Measurements from ENCODE around the gene HAO1.
"Not testable (repeated sequence)": the region's sequence is repeated elsewhere in the genome, so short reads cannot be mapped to it uniquely, and the experiment has no call there.

The HAO1 gene

DNA sequence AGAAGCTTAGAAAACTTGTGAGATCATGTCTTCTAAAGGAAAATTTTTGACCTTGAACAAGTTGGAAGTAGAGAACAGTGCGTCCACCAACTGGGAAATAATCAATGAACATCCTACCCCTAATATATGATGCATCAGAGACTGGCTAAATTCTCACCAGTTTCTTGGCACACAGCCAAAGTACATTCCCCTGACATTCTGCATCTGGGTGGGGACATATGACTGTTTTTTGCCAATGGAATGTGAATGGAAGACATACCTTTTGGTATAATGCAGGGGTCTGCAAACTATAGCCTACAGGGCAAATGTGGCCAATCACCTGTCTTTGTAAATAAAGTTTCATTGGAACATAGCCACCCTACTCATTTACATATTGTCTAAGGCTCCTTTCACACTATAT is 84.7 kb downstream of the HAO1 start:
- DNase-seq (ENCODE audit: low read depth): no peak

- DNase-seq (ENCODE audit: low read depth): no peak
Measured at GRCh38 chr20:7853493-7853892, 86.8 kb downstream of the HAO1 start.

DNA sequence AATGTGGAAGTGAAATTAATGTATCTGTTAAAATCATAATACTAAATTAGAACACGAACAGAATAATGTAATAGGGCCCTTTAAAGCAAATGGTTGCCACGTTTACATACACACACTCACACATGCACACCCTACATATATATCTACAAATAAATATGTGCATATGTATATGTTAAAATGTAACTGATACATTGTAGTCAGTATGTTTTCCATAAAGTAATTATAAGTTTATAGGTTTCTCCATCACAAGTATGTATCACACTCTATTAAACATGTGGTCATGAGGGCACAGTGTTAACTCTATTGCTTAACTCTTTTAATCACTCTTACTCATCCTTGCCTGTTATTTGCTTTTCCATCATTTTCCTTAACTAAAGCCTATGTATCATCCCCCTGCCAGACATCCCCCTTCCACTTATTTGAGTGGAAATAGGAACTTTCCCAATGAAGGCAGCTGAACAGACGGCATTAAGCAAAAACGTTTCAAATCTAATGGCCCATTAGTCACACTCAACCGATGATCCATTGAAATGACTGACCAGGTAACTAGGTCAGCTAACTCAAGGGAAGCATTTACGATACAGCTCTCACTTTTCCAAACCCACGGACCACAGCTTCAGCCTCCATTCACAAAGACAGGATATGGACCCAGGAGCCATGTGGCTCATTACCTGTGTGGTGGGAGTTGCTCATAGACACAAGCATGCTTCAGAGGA is 89.3 kb downstream of the HAO1 start:
- DNase-seq (ENCODE audit: low read depth): peak; percentile 24

DNA sequence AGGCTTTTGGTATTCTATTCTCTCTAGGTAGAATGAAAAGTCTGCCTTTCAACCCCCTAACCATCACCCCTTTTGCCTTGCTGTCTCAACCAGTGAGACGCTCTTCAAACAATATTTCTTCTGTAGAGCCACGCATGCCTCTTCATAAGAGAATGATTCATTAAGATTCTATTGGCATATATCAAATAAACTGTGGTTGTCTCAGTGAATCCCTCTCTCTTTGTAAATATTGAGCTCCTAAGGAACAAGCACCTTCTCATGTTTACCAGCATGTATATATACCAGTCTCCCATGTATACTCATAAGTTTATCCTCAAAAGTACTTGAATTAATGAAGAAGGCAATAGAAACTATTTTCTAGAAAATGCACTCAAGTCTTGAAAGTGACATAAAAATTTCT is 90.6 kb downstream of the HAO1 start:
- no peak for DNase-seq (ENCODE audit: low read depth)

GRCh38 chr20:7848351-7848750 is 91.9 kb downstream of the HAO1 start:
- no peak for DNase-seq (ENCODE audit: low read depth)

DNA sequence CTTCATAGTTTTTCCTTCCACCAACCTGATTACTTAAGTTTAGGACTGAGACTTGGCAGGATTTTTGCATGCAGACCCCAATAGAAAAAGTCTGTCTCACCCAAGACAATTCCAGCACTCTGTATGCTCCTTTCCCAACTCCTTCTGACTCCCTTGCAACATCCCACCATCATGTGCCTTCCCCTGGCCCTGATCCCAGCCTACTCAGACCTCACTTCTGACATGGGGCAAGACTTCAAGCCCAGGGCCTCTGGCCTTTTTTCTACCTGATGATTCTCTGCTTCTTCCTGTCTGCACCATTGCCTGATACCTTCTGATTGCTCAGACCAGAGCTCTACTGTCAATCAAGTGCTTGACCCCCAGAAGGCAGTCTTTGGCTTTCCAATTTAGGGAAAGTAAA is 96.6 kb downstream of the HAO1 start:
- peak; percentile 79 for DNase-seq (ENCODE audit: low read depth)

DNA sequence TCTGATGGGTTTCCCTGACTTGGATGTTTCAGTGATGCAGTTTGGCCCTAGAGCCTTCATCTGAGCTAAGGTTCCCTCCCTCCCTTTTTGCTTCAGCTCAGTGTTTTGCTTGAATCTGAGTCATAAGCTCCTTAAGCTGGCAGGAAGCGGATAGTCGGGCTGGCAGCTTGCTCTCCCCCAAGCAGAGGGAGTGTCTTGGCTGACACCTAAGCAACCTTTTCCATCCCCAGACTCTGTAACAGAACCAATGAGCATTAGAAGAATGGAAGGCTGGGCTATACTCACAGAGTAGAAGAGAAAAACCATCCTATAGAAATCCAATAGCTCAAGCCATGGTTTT is 98.3 kb downstream of the HAO1 start:
- peak; percentile 84 for DNase-seq (ENCODE audit: low read depth)

DNA sequence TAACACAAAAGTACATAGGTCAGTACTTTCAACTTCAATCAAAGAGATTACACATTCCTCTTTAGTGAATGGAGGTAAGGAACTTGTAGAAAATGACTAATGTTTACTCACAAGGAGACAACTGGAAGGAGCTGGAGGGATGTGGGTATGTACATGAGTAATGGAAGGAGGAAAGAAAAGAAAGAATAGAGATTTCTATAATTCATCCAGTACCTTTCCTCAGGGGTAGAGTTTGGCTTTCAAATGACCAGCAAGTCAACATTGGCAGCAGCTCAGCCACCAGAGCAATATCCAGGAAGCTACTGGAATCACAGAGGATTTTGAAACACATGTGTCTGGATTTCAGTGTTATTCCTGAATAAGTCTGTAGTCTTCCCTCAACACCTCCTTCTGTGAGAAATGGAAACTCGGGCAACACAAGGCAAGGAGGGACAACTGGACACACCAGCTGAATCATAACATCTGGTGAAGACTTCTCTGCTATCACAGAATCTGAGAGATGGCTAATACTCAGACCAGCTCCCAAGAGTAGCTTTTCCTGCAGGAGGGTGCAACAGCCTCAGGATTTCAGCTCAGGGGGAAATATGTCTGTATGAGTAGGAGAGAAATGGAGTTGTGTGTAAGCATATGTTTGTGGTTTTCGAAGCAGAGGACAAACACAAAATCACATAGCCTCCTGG is 98.8 kb downstream of the HAO1 start:
- peak; percentile 63 for DNase-seq (ENCODE audit: low read depth)

DNA sequence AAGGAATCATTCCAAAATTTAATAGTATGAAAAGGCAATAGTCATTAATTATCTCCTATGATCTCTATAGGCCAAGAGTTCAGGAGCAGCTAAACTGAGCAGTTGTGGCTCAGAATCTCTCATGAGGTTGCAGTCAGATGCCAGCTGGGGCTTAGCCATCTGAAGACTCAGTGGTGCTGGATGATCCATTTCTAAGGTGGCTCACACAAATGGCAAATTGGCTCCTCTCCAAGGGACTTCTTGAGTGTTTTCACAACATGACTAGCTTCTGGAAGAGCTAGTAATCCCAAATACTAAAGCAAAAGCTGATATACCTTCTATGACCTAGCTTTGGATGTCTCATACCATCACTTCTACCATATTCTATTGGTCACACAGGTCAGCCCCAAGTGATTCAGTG is 104.2 kb downstream of the HAO1 start:
- no peak for DNase-seq (ENCODE audit: low read depth)

- DNase-seq (ENCODE audit: low read depth): not testable (repeated sequence)
Measured at GRCh38 chr20:7834441-7834840, 105.8 kb downstream of the HAO1 start.
